Activated CD8-positive, alpha-beta memory T cell treated with anti-CD3 and anti-CD28 coated beads, Interleukin-2, amount 10 ng/mL, durations not matched to agents 7 days and 5 days (primary cell): ENCODE results near the gene VAPB. TPM values are rescaled to one million over a fixed set of nuclear protein-coding genes. Genes with fewer than 3 reads are reported as not detected.
"Not testable (repeated sequence)": the region's sequence is repeated elsewhere in the genome, so short reads cannot be mapped to it uniquely, and the experiment has no call there.

Experiments
- ATAC-seq: fragments of 150-1000 bp; cut with Tn5 transposase; one replicate; pipeline ENCODE4 v1.10.0; 2021; ENCODE audit warnings: moderate library complexity
- CTCF ChIA-PET: fragments of 350-600 bp; sonication (Branson Sonifier 250); formaldehyde crosslinking; loops from one replicate; lab custom pipeline; 2021; ENCODE audit warnings: antibody characterized with exemption; lab: Charles Lee
- DNase-seq: peaks from one replicate; pipeline ENCODE4 v3.0.0-alpha.2; 2020
- H3K27ac Mint-ChIP-seq: one replicate; pipeline ENCODE4 v1.8.0; 2021; ENCODE audit warnings: mild to moderate bottlenecking, mixed read lengths
- H3K27me3 Mint-ChIP-seq: one replicate; pipeline ENCODE4 v1.8.0; 2021; ENCODE audit warnings: mixed read lengths
- H3K36me3 Mint-ChIP-seq: one replicate; pipeline ENCODE4 v1.8.0; 2021; ENCODE audit warnings: mild to moderate bottlenecking, mixed read lengths
- H3K4me1 Mint-ChIP-seq: one replicate; pipeline ENCODE4 v1.8.0; 2021; ENCODE audit warnings: mixed read lengths
- H3K4me3 Mint-ChIP-seq: one replicate; pipeline ENCODE4 v1.8.0; 2021; ENCODE audit warnings: mild to moderate bottlenecking, moderate library complexity, mixed read lengths
- H3K9me3 Mint-ChIP-seq: one replicate; pipeline ENCODE4 v1.8.0; 2022; ENCODE audit warnings: low read depth, mixed read lengths
- total RNA-seq, 2 experiments: library from RNA; stranded (reverse); gene quantifications; one replicate each; pipeline ENCODE4 v1.2.3, GENCODE V29; 2021

The VAPB gene
- total RNA-seq, 2 experiments from 2014 or later: 25.5 to 31.3 TPM

- Mint-ChIP-seq H3K4me3 (no peak overlapping the region), H3K4me1 (peaks cover 35% of the 10 kb centered on the region), H3K36me3 (peaks cover 14% of the 10 kb centered on the region), H3K9me3 (no peaks in the 10 kb centered on the region), H3K27ac (no peak overlapping the region), H3K27me3 (no peaks in the 10 kb centered on the region)
- CTCF ChIA-PET: interaction anchor here (0.7 kb wide), 1 partner anchor 133 kb away, joined by 3 read pairs; no protein-coding TSS in a partner anchor
- ATAC-seq: no peak
- no peak for DNase-seq
These were observed 13.8 kb downstream of the VAPB start for GRCh38 chr20:58402827-58403226.

GRCh38 chr20:58403272-58403671, 14.2 kb downstream of the VAPB start:
- no peaks in the 10 kb centered on the region for H3K9me3 Mint-ChIP-seq
- H3K4me3 Mint-ChIP-seq: no peak overlapping the region
- H3K4me1 Mint-ChIP-seq: peaks cover 35% of the 10 kb centered on the region
- H3K27ac Mint-ChIP-seq: no peak overlapping the region
- no peaks in the 10 kb centered on the region for H3K27me3 Mint-ChIP-seq
- H3K36me3 Mint-ChIP-seq: peaks cover 11% of the 10 kb centered on the region
- CTCF ChIA-PET: no interaction called here
- DNase-seq: no peak
- no peak for ATAC-seq

GRCh38 chr20:58405504-58406291, 16.7 kb downstream of the VAPB start:
- Mint-ChIP-seq H3K4me1 (peaks cover 34% of the 10 kb centered on the region), H3K9me3 (no peaks in the 10 kb centered on the region), H3K4me3 (no peak overlapping the region), H3K27me3 (no peaks in the 10 kb centered on the region), H3K36me3 (peaks cover 6% of the 10 kb centered on the region), H3K27ac (no peak overlapping the region)
- CTCF ChIA-PET: interaction anchor here (0.6 kb wide), 1 partner anchor 654 kb away, joined by 3 read pairs; no protein-coding TSS in a partner anchor
- DNase-seq (no peak), ATAC-seq (no peak)

- Mint-ChIP-seq H3K9me3 (no peaks in the 10 kb centered on the region), H3K4me3 (no peak overlapping the region), H3K27ac (no peak overlapping the region), H3K27me3 (no peaks in the 10 kb centered on the region), H3K4me1 (peaks cover 33% of the 10 kb centered on the region), H3K36me3 (peaks cover 6% of the 10 kb centered on the region)
- no peak for DNase-seq
- CTCF ChIA-PET: interaction anchor here (0.6 kb wide), 1 partner anchor 653 kb away, joined by 3 read pairs; no protein-coding TSS in a partner anchor
- no peak for ATAC-seq
These were observed 17.5 kb downstream of the VAPB start for GRCh38 chr20:58406422-58407001.

- H3K4me1 Mint-ChIP-seq: peaks cover 33% of the 10 kb centered on the region
- H3K36me3 Mint-ChIP-seq: peaks cover 8% of the 10 kb centered on the region
- DNase-seq: no peak
- no peak overlapping the region for H3K27ac Mint-ChIP-seq
- no peaks in the 10 kb centered on the region for H3K9me3 Mint-ChIP-seq
- CTCF ChIA-PET: interaction anchor here (0.8 to 1.3 kb wide), 2 partner anchors 12 to 18 kb away, joined by 3 to 4 read pairs; partner anchors contain the start of gene VAPB
- H3K27me3 Mint-ChIP-seq: no peaks in the 10 kb centered on the region
- no peak overlapping the region for H3K4me3 Mint-ChIP-seq
- ATAC-seq: no peak
These were observed 18.3 kb downstream of the VAPB start for GRCh38 chr20:58407201-58407873.

GRCh38 chr20:58407966-58408557, 19.0 kb downstream of the VAPB start:
- Mint-ChIP-seq H3K4me3 (peak overlapping the region; percentile 14), H3K4me1 (peaks cover 33% of the 10 kb centered on the region), H3K27me3 (no peaks in the 10 kb centered on the region), H3K9me3 (no peaks in the 10 kb centered on the region), H3K27ac (peak overlapping the region; percentile 65), H3K36me3 (peaks cover 10% of the 10 kb centered on the region)
- DNase-seq (peak; percentile 49), ATAC-seq (peak; percentile 64)
- CTCF ChIA-PET: interaction anchor here (0.8 to 1.3 kb wide), 2 partner anchors 11 to 19 kb away, joined by 3 to 4 read pairs; partner anchors contain the start of gene VAPB

- H3K9me3 Mint-ChIP-seq: no peaks in the 10 kb centered on the region
- DNase-seq (no peak), ATAC-seq (peak; percentile 73)
- CTCF ChIA-PET: interaction anchor here (1.3 kb wide), 1 partner anchor 20 kb away, joined by 4 read pairs; the partner anchor contains the start of gene VAPB
- peak overlapping the region; percentile 65 for H3K27ac Mint-ChIP-seq
- peak overlapping the region; percentile 14 for H3K4me3 Mint-ChIP-seq
- H3K36me3 Mint-ChIP-seq: peaks cover 10% of the 10 kb centered on the region
- no peaks in the 10 kb centered on the region for H3K27me3 Mint-ChIP-seq
- H3K4me1 Mint-ChIP-seq: peaks cover 33% of the 10 kb centered on the region
These were observed 19.7 kb downstream of the VAPB start for GRCh38 chr20:58408603-58409246.

- H3K27me3 Mint-ChIP-seq, CTCF ChIA-PET, H3K27ac Mint-ChIP-seq, ATAC-seq, H3K4me3 Mint-ChIP-seq, H3K9me3 Mint-ChIP-seq, DNase-seq: not testable (repeated sequence)
- Mint-ChIP-seq H3K36me3 (peaks cover 28% of the 10 kb centered on the region), H3K4me1 (peaks cover 28% of the 10 kb centered on the region)
These were observed 25.2 kb downstream of the VAPB start for GRCh38 chr20:58414216-58414615.

- Mint-ChIP-seq H3K36me3 (peaks cover 32% of the 10 kb centered on the region), H3K4me1 (peaks cover 27% of the 10 kb centered on the region)
- CTCF ChIA-PET, DNase-seq, H3K27me3 Mint-ChIP-seq, ATAC-seq, H3K9me3 Mint-ChIP-seq, H3K4me3 Mint-ChIP-seq, H3K27ac Mint-ChIP-seq: not testable (repeated sequence)
These were observed 25.8 kb downstream of the VAPB start for GRCh38 chr20:58414786-58415185.

GRCh38 chr20:58416057-58416456, 27.0 kb downstream of the VAPB start:
- peak overlapping the region; percentile 57 for H3K27ac Mint-ChIP-seq
- peaks cover 37% of the 10 kb centered on the region for H3K36me3 Mint-ChIP-seq

GRCh38 chr20:58416835-58417234, 27.8 kb downstream of the VAPB start:
- Mint-ChIP-seq H3K4me3 (no peak overlapping the region), H3K27me3 (no peaks in the 10 kb centered on the region), H3K9me3 (peaks cover 2% of the 10 kb centered on the region), H3K36me3 (peaks cover 38% of the 10 kb centered on the region), H3K4me1 (peaks cover 22% of the 10 kb centered on the region), H3K27ac (peak overlapping the region; percentile 3)
- ATAC-seq (no peak), DNase-seq (no peak)
- CTCF ChIA-PET: no interaction called here

More at GRCh38 chr20:58416057-58416456, 27.0 kb downstream of the VAPB start:
- CTCF ChIA-PET: no interaction called here
- no peak overlapping the region for H3K4me3 Mint-ChIP-seq
- ATAC-seq (no peak), DNase-seq (no peak)
- peaks cover 22% of the 10 kb centered on the region for H3K4me1 Mint-ChIP-seq
- H3K27me3 Mint-ChIP-seq: no peaks in the 10 kb centered on the region
- peaks cover 2% of the 10 kb centered on the region for H3K9me3 Mint-ChIP-seq

- ATAC-seq (no peak), DNase-seq (no peak)
- peaks cover 41% of the 10 kb centered on the region for H3K36me3 Mint-ChIP-seq
- no peaks in the 10 kb centered on the region for H3K27me3 Mint-ChIP-seq
- H3K4me3 Mint-ChIP-seq: no peak overlapping the region
- peaks cover 2% of the 10 kb centered on the region for H3K9me3 Mint-ChIP-seq
- H3K4me1 Mint-ChIP-seq: peaks cover 22% of the 10 kb centered on the region
- CTCF ChIA-PET: no interaction called here
- H3K27ac Mint-ChIP-seq: no peak overlapping the region
These were observed 28.4 kb downstream of the VAPB start for GRCh38 chr20:58417438-58417837.
